T-cell (primary cell): ENCODE results near the gene AGAP3. TPM values are rescaled to one million over a fixed set of nuclear protein-coding genes. Genes with fewer than 3 reads are reported as not detected.

ENCODE experiments used
- ATAC-seq, 4 experiments: fragments of 200-7000 bp in 3 of 4; fragments of 150-1000 bp in 1 of 4; cut with Tn5 transposase; replicated peaks in 1 of 4; 1 replicate in 3 of 4; 2 replicates in 1 of 4; pipeline ENCODE4 v1.10.0; 2021; ENCODE audit warnings: moderate library complexity in 3 of 4, mild to moderate bottlenecking in 2 of 4, moderate number of reproducible peaks in 1 of 4
- CTCF ChIA-PET, 2 donors: fragments of 300-600 bp; sonication (Branson Sonifier 250); formaldehyde crosslinking; loops; one replicate each; lab custom pipeline; 2022; ENCODE audit warnings: antibody characterized with exemption in 2 of 2; lab: Charles Lee
- POLR2A ChIA-PET, 2 donors: fragments of 300-600 bp; sonication (Branson Sonifier 250); formaldehyde crosslinking; loops; one replicate each; lab custom pipeline; 2022; ENCODE audit warnings: antibody characterized with exemption in 2 of 2; lab: Charles Lee
- DNase-seq, 35 experiments: peaks; one replicate each; pipeline versions ENCODE4 v3.0.0 to v3.0.0-alpha.2; 2013 to 2023
- H3K27ac ChIP-seq: one replicate; pipeline ENCODE4 v1.5.1; 2013; ENCODE audit warnings: low read length
- H3K27me3 ChIP-seq, 2 experiments: replicated peaks in 1 of 2; 1 replicate in 1 of 2; 2 replicates in 1 of 2; pipeline versions ENCODE4 v1.6.1 to v1.7.0; 2013; ENCODE audit warnings: low read length in 1 of 2, mixed read lengths in 1 of 2; ENCODE audit not compliant: control insufficient read depth in 2 of 2, insufficient read depth in 2 of 2; ENCODE audit errors: extremely low read depth in 1 of 2
- H3K36me3 ChIP-seq, 2 donors: 1 replicate in 1 of 2; 2 replicates in 1 of 2; pipeline versions ENCODE4 v1.6.1 to v1.7.0; 2013; ENCODE audit warnings: low read length in 1 of 2; ENCODE audit not compliant: control insufficient read depth in 2 of 2, insufficient read depth in 1 of 2; ENCODE audit errors: extremely low read depth in 1 of 2
- H3K4me1 ChIP-seq, 2 experiments: 1 replicate in 1 of 2; 2 replicates in 1 of 2; pipeline versions ENCODE4 v1.6.1 to v1.7.0; 2013; ENCODE audit warnings: low read length in 2 of 2, mixed read lengths in 1 of 2; ENCODE audit not compliant: insufficient read depth in 2 of 2, control insufficient read depth in 1 of 2; ENCODE audit errors: extremely low read depth in 1 of 2
- H3K4me3 ChIP-seq, 2 donors: 1 replicate in 1 of 2; 2 replicates in 1 of 2; pipeline versions ENCODE4 v1.5.1 to v1.7.0; 2013; ENCODE audit warnings: mild to moderate bottlenecking in 2 of 2, low read length in 1 of 2, moderate library complexity in 1 of 2; ENCODE audit not compliant: control insufficient read depth in 1 of 2; ENCODE audit errors: extremely low read depth in 1 of 2
- H3K9me3 ChIP-seq: 2 replicates; pipeline ENCODE4 v1.7.0; 2013
- H3K27ac Mint-ChIP-seq, 2 donors: one replicate each; pipeline ENCODE4 v1.8.0; 2020 to 2021; ENCODE audit warnings: mild to moderate bottlenecking in 2 of 2, mixed read lengths in 2 of 2
- H3K27me3 Mint-ChIP-seq, 2 donors: one replicate each; pipeline ENCODE4 v1.8.0; 2021 to 2022; ENCODE audit warnings: mixed read lengths in 2 of 2
- H3K36me3 Mint-ChIP-seq: one replicate; pipeline ENCODE4 v1.8.0; 2021; ENCODE audit warnings: mixed read lengths
- H3K4me1 Mint-ChIP-seq, 3 donors: one replicate each; pipeline ENCODE4 v1.8.0; 2020 to 2022; ENCODE audit warnings: mixed read lengths in 3 of 3, mild to moderate bottlenecking in 1 of 3
- H3K4me3 Mint-ChIP-seq, 3 donors: one replicate each; pipeline ENCODE4 v1.8.0; 2020 to 2022; ENCODE audit warnings: mild to moderate bottlenecking in 3 of 3, mixed read lengths in 3 of 3, moderate library complexity in 3 of 3
- H3K9me3 Mint-ChIP-seq, 3 donors: one replicate each; pipeline ENCODE4 v1.8.0; 2020 to 2022; ENCODE audit warnings: mixed read lengths in 3 of 3
- WGBS: methylation state at CpG from one replicate; pipeline ENCODE4 v1.1.5; 2013; ENCODE audit warnings: missing lambda C conversion rate; ENCODE audit not compliant: insufficient coverage; 5-methylcytosine and 5-hydroxymethylcytosine counted together
- total RNA-seq, 35 experiments: library from RNA in 6 of 35; stranded (reverse) in 6 of 35; fragments of 120-200 nt in 1 of 35; gene quantifications; one replicate each; pipeline versions ENCODE4 v1.2.1 to v1.2.4 and lab custom pipeline; 2013 to 2026

Gene AGAP3
- total RNA-seq, 5 donors from 2014 or later (not counting 1 experiment from before 2014, with no cell fraction given), result 28.2 to 67.3 (median 50.9) TPM

GRCh38 chr7:151060416-151061212 lies 25.7 kb upstream of the AGAP3 start:
- peak overlapping the region; percentile 39 to 74 for H3K27ac Mint-ChIP-seq
- H3K27me3 Mint-ChIP-seq, result no peaks in the 10 kb centered on the region
- Histone ChIP-seq H3K9me3 (no peaks in the 10 kb centered on the region), H3K4me1 (peaks cover 26 to 51% of the 10 kb centered on the region in 2 experiments), H3K4me3 (peak overlapping the region; percentile 57 to 85), H3K27ac (peak overlapping the region; percentile 49), H3K27me3 (no peaks in the 10 kb centered on the region), H3K36me3 (peaks cover 0 to 17% of the 10 kb centered on the region in 2 donors)
- POLR2A ChIA-PET, result no interaction called here
- peak overlapping the region; percentile 82 to 90 (median 90) for H3K4me3 Mint-ChIP-seq
- H3K4me1 Mint-ChIP-seq, result peaks cover 32 to 43% (median 41%) of the 10 kb centered on the region in 3 donors
- peaks cover 6% of the 10 kb centered on the region for H3K36me3 Mint-ChIP-seq
- CTCF ChIA-PET, result interaction anchor here in 1 of 2 donors (0.6 kb wide), 1 partner anchor 9 kb away, joined by 3 read pairs; no protein-coding TSS in a partner anchor
- WGBS, result 54% methylated on average over 5 of the region's 21 CpGs
- DNase-seq, result peak in 1 of 35 experiments; percentile 14
- no peak for ATAC-seq
- no peaks in the 10 kb centered on the region for H3K9me3 Mint-ChIP-seq

GRCh38 chr7:151061213-151062110 lies 24.8 kb upstream of the AGAP3 start:
- peaks cover 30 to 41% (median 40%) of the 10 kb centered on the region in 3 donors for H3K4me1 Mint-ChIP-seq
- peaks cover under 1 to 21% of the 10 kb centered on the region in 2 donors for H3K36me3 ChIP-seq
- peak overlapping the region; percentile 25 to 90 (median 47) for H3K4me3 Mint-ChIP-seq
- H3K4me1 ChIP-seq, result peaks cover 26 to 51% of the 10 kb centered on the region in 2 experiments
- 93% methylated on average over 30 of the region's 33 CpGs for WGBS
- no peak overlapping the region for H3K4me3 ChIP-seq
- no peak for DNase-seq
- no peak overlapping the region for H3K27ac ChIP-seq
- H3K9me3 ChIP-seq, result no peaks in the 10 kb centered on the region
- peak overlapping the region in 1 of 2 donors; percentile 55 for H3K27ac Mint-ChIP-seq
- ATAC-seq, result no peak
- no peaks in the 10 kb centered on the region for H3K9me3 Mint-ChIP-seq
- no peaks in the 10 kb centered on the region for H3K27me3 ChIP-seq
- ChIA-PET POLR2A (no interaction called here), CTCF (interaction anchor here in 1 of 2 donors (0.6 kb wide), 1 partner anchor 8 kb away, joined by 3 read pairs; no protein-coding TSS in a partner anchor)
- peaks cover 6% of the 10 kb centered on the region for H3K36me3 Mint-ChIP-seq
- H3K27me3 Mint-ChIP-seq, result no peaks in the 10 kb centered on the region

GRCh38 chr7:151062111-151062398 lies 24.2 kb upstream of the AGAP3 start:
- Mint-ChIP-seq H3K9me3 (no peaks in the 10 kb centered on the region), H3K4me1 (peaks cover 28 to 35% (median 34%) of the 10 kb centered on the region in 3 donors), H3K27ac (no peak overlapping the region), H3K4me3 (peak overlapping the region in 2 of 3 donors; percentile 47 to 90), H3K27me3 (no peaks in the 10 kb centered on the region), H3K36me3 (peaks cover 8% of the 10 kb centered on the region)
- no peak overlapping the region for H3K4me3 ChIP-seq
- POLR2A ChIA-PET, result no interaction called here
- 97% methylated on average over 9 of the region's 11 CpGs for WGBS
- H3K4me1 ChIP-seq, result peaks cover 22 to 46% of the 10 kb centered on the region in 2 experiments
- H3K36me3 ChIP-seq, result peaks cover 3 to 27% of the 10 kb centered on the region in 2 donors
- CTCF ChIA-PET, result no interaction called here
- H3K27me3 ChIP-seq, result no peaks in the 10 kb centered on the region
- H3K27ac ChIP-seq, result no peak overlapping the region
- DNase-seq, result no peak
- H3K9me3 ChIP-seq, result no peaks in the 10 kb centered on the region
- ATAC-seq, result no peak

- H3K4me3 Mint-ChIP-seq, result no peak overlapping the region
- Histone ChIP-seq H3K27me3 (no peaks in the 10 kb centered on the region), H3K9me3 (no peaks in the 10 kb centered on the region), H3K4me1 (peaks cover 18 to 40% of the 10 kb centered on the region in 2 experiments), H3K4me3 (no peak overlapping the region), H3K27ac (no peak overlapping the region), H3K36me3 (peaks cover 5 to 33% of the 10 kb centered on the region in 2 donors)
- H3K36me3 Mint-ChIP-seq, result peaks cover 14% of the 10 kb centered on the region
- H3K27ac Mint-ChIP-seq, result no peak overlapping the region
- DNase-seq, result no peak
- peaks cover 23 to 29% (median 29%) of the 10 kb centered on the region in 3 donors for H3K4me1 Mint-ChIP-seq
- no peak for ATAC-seq
- H3K9me3 Mint-ChIP-seq, result no peaks in the 10 kb centered on the region
- H3K27me3 Mint-ChIP-seq, result no peaks in the 10 kb centered on the region
- CTCF ChIA-PET, result interaction anchor here (0.5 to 1.0 kb wide), 3 partner anchors 32 to 1137 kb away, joined by 3 to 7 read pairs (median 3); no protein-coding TSS in a partner anchor
- POLR2A ChIA-PET, result no interaction called here
- 84% methylated on average over 17 of the region's 43 CpGs for WGBS
Observed at GRCh38 chr7:151062399-151063211, 23.7 kb upstream of the AGAP3 start.

- no peak overlapping the region for H3K27ac ChIP-seq
- H3K27me3 Mint-ChIP-seq, result no peaks in the 10 kb centered on the region
- peaks cover 17 to 38% of the 10 kb centered on the region in 2 experiments for H3K4me1 ChIP-seq
- no peak overlapping the region for H3K27ac Mint-ChIP-seq
- H3K36me3 ChIP-seq, result peaks cover 10 to 36% of the 10 kb centered on the region in 2 donors
- no peak overlapping the region for H3K4me3 Mint-ChIP-seq
- CTCF ChIA-PET, result interaction anchor here in 1 of 2 donors (0.6 to 1.0 kb wide), 2 partner anchors 34 to 1136 kb away, joined by 3 to 7 read pairs; no protein-coding TSS in a partner anchor
- H3K36me3 Mint-ChIP-seq, result peaks cover 20% of the 10 kb centered on the region
- POLR2A ChIA-PET, result no interaction called here
- 95% methylated on average over 10 of the region's 11 CpGs for WGBS
- H3K9me3 ChIP-seq, result no peaks in the 10 kb centered on the region
- peaks cover 21 to 28% (median 27%) of the 10 kb centered on the region in 3 donors for H3K4me1 Mint-ChIP-seq
- ATAC-seq (no peak), DNase-seq (no peak)
- no peaks in the 10 kb centered on the region for H3K27me3 ChIP-seq
- H3K9me3 Mint-ChIP-seq, result no peaks in the 10 kb centered on the region
- no peak overlapping the region for H3K4me3 ChIP-seq
Observed at GRCh38 chr7:151063212-151063561, 23.1 kb upstream of the AGAP3 start.
